ENCODE measurements around the gene MPRIP.

DNA sequence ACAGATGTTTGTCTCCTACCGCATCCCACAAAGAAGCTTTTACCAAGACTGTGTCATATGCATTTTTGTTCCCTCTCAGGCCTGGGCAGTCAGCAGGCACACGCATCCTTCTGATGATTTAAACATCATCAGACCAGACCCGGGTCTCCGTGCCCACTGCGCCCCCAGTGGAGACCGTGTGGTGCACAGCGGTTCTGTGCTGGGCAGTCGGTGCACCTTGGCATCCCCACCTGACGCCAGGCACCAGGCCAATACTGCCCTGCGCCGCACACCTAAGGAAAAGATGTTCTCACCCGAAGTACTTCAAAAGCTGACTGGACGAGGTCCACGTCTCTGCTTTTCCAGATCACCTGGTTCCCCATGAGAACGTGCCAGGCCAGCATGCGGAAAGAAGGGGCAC is 174.5 kb downstream of the MPRIP start:
- no peak for TF ChIP-seq POLR2A (IDR thresholded peaks at IDR 0.05)
- TF ChIP-seq CTCF (IDR thresholded peaks at IDR 0.05), result no peak
